Measurements from ENCODE around the gene CPNE9. TPM values are rescaled to one million over a fixed set of nuclear protein-coding genes. Genes with fewer than 3 reads are reported as not detected.

CPNE9 gene
- total RNA-seq, 1 experiment from 2014 or later = 3.5 TPM

DNA sequence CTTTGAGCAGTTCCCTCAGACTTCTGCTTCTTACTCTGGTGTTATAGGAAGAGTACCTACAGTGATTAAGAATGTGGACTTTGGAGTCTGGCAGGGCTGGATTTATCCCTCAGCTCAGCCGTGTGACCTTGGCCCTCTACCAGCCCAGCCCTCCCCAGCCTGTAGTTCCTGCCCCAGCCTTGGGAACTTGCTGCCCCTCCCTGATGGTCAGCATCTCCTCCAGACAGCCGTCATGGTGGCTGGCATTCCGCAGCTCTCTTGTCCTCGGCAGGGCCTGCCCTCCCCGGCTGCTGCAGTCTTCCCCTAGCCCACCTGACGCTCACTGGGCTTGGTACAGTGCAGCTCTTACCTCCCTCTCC lies 21.9 kb upstream of the CPNE9 start:
- Mint-ChIP-seq H3K27ac (no peak overlapping the region; a peak in 2 of 7 replicates), H3K9me3 (no peaks in the 10 kb centered on the region), H3K36me3 (ENCODE audit: insufficient read depth in 1 of 3, low read depth in 3 of 3) (peaks cover 9 to 80% (median 60%) of the 10 kb centered on the region in 3 experiments; a peak in 6 of 7 replicates), H3K4me3 (no peak overlapping the region), H3K4me1 (no peaks in the 10 kb centered on the region), H3K27me3 (ENCODE audit: low read depth) (no peaks in the 10 kb centered on the region)
- no CpG with 5 or more reads among the region's 6 CpGs for WGBS (ENCODE audit: extremely low coverage, insufficient read length, low lambda C conversion rate)
- Histone ChIP-seq H3K23me2 (ENCODE audit: insufficient read length, low read depth, low read length, poor library complexity, severe bottlenecking) (no peaks in the 10 kb centered on the region), H3K27me3 (ENCODE audit: insufficient read depth, low read length) (no peaks in the 10 kb centered on the region), H2BK15ac (ENCODE audit: low read depth, low read length) (no peak overlapping the region), H3K9ac (ENCODE audit: extremely low read depth, insufficient read length, low read length) (no peak overlapping the region), H4K20me1 (ENCODE audit: control insufficient read depth, insufficient read depth, insufficient read length) (no peaks in the 10 kb centered on the region), H2BK20ac (ENCODE audit: low read depth, low read length, poor library complexity, severe bottlenecking) (no peak overlapping the region), H2BK120ac (ENCODE audit: low read depth, low read length, poor library complexity, severe bottlenecking) (no peak overlapping the region), H3K27ac (ENCODE audit: insufficient read length, low read depth, low read length) (no peak overlapping the region), H2BK5ac (ENCODE audit: insufficient read length, low read length) (no peak overlapping the region), H4K91ac (ENCODE audit: insufficient read length, low read depth, low read length) (no peak overlapping the region), H3K9me3 (ENCODE audit: control insufficient read depth, low read depth, low read length) (no peaks in the 10 kb centered on the region), H3K23ac (ENCODE audit: insufficient read length, low read depth, low read length) (no peak overlapping the region), H3K4me1 (ENCODE audit: insufficient read depth, low read length) (no peaks in the 10 kb centered on the region), H3K56ac (ENCODE audit: insufficient read length, low read depth, low read length) (no peak overlapping the region), H3K79me2 (ENCODE audit: insufficient read depth, low read length) (no peaks in the 10 kb centered on the region), H3K4ac (ENCODE audit: low read depth, low read length) (no peak overlapping the region), H4K8ac (replicated peaks; ENCODE audit: insufficient read length, low read depth, low read length) (no peak overlapping the region), H3K4me2 (ENCODE audit: insufficient read depth, insufficient read length, low read length) (no peak overlapping the region), H4K5ac (ENCODE audit: insufficient read length, low read depth, low read length) (no peak overlapping the region), H2AFZ (ENCODE audit: low read length) (no peak overlapping the region), H3T11ph (ENCODE audit: low read length) (no peak overlapping the region), H2AK5ac (ENCODE audit: insufficient read length, low read length) (no peak overlapping the region), H2BK12ac (ENCODE audit: insufficient read length, low read depth, low read length) (no peak overlapping the region), H3K18ac (ENCODE audit: insufficient read length, low read depth, low read length) (no peak overlapping the region), H3K79me1 (ENCODE audit: insufficient read depth, low read depth, low read length, poor library complexity, severe bottlenecking) (no peaks in the 10 kb centered on the region), H3K14ac (ENCODE audit: insufficient read depth, low read length) (no peak overlapping the region)
- DNase-seq = no peak
- TF ChIP-seq, protein P1, sequence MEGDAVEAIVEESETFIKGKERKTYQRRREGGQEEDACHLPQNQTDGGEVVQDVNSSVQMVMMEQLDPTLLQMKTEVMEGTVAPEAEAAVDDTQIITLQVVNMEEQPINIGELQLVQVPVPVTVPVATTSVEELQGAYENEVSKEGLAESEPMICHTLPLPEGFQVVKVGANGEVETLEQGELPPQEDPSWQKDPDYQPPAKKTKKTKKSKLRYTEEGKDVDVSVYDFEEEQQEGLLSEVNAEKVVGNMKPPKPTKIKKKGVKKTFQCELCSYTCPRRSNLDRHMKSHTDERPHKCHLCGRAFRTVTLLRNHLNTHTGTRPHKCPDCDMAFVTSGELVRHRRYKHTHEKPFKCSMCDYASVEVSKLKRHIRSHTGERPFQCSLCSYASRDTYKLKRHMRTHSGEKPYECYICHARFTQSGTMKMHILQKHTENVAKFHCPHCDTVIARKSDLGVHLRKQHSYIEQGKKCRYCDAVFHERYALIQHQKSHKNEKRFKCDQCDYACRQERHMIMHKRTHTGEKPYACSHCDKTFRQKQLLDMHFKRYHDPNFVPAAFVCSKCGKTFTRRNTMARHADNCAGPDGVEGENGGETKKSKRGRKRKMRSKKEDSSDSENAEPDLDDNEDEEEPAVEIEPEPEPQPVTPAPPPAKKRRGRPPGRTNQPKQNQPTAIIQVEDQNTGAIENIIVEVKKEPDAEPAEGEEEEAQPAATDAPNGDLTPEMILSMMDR (conservative IDR thresholded peaks at IDR 0.05) = no peak

Data from H9 (cell line).